Suppressor macrophage (primary cell): Measurements from ENCODE around the gene ABLIM3.

Experiments
- DNase-seq, 4 experiments: peaks; one replicate each; pipeline ENCODE4 v3.0.0-alpha.2; 2020 to 2022

The ABLIM3 gene

GRCh38 chr5:149188383-149188782 lies 47.1 kb downstream of the ABLIM3 start:
- no peak for DNase-seq

- DNase-seq: no peak
Measured at GRCh38 chr5:149195337-149195887, 54.1 kb downstream of the ABLIM3 start.

GRCh38 chr5:149195962-149196361 lies 54.7 kb downstream of the ABLIM3 start:
- no peak for DNase-seq

DNA sequence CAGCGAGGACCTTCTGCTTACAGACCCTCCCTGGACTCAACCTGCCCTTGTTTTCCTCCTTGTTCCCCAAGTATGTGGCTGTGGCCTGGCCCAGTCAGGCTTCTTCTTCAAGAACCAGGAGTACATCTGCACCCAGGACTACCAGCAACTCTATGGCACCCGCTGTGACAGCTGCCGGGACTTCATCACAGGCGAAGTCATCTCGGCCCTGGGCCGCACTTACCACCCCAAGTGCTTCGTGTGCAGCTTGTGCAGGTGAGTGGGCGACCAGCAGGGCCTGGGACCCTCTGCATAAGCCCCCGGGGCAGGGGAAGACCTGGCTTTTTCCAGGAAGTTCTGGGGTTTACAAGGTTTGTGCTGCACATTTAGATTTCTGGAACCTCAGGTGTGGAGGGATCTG lies 56.9 kb downstream of the ABLIM3 start:
- DNase-seq: no peak

- no peak for DNase-seq
Measured at GRCh38 chr5:149200355-149200754, 59.1 kb downstream of the ABLIM3 start.

GRCh38 chr5:149201121-149201637 lies 59.9 kb downstream of the ABLIM3 start:
- no peak for DNase-seq

DNA sequence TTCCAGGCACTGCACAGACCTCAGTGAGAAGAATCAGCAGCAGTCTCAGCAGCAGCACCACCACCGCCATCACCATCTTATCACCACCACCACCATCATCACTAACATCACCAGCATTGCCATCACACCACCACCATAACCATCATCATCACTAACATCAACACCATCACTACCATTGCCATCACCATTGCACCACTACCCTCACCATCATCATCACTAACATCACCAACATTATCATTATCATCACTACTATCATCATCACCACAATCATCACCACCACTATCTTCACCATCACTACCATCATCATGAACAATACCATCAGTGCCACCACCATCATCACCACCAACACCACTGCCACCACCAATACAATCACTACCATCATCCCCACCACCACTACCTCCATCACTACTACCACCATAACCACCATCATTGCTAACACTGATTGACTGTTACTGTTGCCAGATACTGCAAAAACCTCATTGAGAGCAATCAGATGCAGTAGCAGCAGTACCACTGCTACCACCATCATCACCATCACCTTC lies 61.7 kb downstream of the ABLIM3 start:
- no peak for DNase-seq

DNA sequence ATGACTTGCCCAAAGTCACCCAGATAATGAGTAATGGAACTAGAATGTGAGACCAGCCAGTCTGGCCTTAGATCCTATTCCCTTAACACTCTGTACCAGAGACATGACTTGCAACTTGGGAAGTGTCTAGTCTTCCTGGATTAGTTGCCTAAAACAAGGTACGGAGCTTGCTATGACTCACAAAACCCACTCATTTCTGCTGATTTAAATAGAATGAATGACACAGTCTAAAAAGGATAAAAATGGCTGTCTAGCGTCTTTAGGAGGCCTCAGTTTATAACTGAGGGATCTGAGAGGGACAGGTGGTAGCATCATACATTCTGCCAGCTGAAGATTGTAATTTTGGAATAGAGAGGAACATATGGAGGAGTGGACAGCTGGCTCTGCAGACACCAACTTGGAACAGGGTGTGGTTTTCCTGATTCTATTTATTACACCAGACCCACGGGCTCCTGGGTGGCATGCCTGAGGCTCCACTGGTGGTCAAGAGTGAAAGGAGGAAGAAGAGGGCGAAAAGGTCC lies 62.7 kb downstream of the ABLIM3 start:
- DNase-seq: no peak

GRCh38 chr5:149205625-149206523 lies 64.6 kb downstream of the ABLIM3 start:
- DNase-seq: no peak

GRCh38 chr5:149206524-149207141 lies 65.3 kb downstream of the ABLIM3 start:
- no peak for DNase-seq

DNA sequence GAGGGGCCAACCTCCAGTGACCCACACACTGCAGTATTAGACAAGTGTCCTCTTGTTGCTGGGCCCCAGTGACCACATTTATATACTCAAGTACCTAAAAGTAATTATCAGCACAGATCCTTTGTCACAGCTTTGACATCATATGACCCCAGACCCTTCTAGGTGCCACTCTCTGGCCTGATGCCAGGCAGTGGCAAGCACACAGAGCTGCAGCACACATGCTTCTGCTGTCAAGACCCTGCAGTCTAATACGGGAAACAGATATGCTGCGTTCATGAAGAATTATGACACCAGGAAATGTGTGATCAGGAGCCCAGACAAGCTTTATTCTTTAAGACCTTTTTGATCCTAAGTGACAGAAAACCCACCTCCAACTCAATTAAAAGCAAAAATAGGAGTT lies 66.5 kb downstream of the ABLIM3 start:
- no peak for DNase-seq

DNA sequence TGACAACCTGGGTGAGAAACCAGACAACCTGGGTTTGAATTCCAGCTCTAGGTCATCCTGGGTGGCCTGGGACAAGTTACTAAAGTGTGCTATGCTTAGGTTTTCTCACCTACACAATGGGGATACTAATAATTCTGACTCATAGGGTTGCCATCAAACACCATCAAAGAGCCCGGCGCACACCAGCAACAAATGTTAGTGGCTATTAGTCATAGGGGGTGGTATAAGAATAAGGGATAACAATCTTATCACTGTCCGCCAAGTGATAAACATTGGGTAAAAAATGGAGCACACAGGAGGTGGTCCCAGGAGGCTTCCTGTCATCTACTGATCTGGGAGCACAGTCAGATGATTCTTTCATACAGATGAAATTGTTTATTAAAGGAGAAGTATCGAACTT lies 68.9 kb downstream of the ABLIM3 start:
- DNase-seq: no peak

DNA sequence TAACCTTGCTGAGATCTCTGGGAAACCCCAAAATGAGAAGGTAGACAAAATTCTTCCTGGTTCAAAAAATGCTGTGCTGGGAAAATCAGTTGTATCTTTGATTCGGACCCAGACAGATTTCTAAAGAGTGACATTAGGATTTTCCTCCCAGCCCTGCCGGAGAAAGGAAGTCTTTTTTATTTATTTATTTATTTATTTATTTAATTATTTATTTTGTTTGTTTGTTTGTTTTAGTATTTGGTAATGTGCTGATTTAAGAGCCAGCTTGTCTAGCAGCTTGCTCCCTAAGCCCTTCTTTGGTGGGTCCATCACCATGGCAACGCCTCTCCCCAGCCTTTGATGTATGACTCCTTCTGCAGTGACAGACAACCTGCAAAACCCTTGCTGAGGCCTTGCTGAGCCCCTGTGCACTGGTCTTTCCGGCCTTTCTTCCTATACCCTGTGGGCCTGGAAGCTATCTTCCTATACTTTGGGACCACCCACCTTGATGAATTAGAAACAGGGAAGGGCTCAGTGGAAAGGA lies 69.7 kb downstream of the ABLIM3 start:
- DNase-seq: no peak

DNA sequence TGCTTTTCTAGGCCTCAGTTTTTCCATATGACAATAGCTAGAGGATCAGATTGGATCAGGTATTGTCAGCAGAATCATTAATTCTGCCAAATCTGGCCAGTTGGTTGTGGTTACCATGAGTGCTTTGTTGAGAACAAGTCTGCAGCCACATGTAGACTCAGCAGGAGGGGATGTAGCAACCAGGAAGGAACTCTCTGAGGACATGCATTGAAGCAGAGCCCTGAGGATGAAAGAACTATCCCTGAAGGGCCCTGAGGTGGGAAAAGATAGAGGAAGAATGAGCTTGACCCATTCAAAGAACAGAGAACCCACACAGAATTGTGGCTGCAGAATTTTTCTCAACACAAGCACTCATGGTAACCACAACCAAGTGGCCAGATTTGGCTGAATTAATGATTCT lies 70.3 kb downstream of the ABLIM3 start:
- DNase-seq: peak in 1 of 4 experiments; percentile 14

- DNase-seq: no peak
Measured at GRCh38 chr5:149212198-149212951, 71.1 kb downstream of the ABLIM3 start.

DNA sequence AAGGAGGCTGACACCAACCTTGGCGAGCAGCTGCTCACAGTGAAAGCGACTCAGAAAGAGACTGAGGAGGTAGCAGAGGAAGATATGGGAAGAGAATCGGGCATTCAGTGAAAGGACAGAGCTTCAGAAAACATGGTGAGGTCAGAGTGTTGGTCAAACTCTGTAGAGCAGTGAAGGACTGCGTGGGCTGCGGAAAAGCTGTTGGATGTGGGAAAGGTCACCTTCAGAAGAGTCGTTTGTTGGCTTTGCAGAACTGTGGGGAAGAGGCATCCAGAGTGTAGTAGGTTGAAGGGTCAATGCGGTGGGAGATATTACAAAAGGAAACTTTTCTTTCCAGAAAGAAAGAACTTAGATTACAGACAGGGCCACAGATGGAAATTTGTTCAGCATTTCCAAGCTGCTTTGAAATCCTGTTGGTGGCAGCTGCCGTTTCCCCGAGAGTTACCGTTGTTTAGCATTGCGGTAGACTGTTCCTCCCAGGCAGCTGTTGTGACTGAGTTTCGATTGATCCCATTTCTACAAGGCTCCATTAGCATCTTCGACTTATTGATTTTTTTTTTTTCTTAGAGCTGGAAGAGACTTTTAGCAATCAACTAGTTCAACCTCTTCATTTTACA lies 72.1 kb downstream of the ABLIM3 start:
- DNase-seq: no peak

- peak; percentile 55 to 70 (median 64) for DNase-seq
Measured at GRCh38 chr5:149215478-149216090, 74.3 kb downstream of the ABLIM3 start.

DNA sequence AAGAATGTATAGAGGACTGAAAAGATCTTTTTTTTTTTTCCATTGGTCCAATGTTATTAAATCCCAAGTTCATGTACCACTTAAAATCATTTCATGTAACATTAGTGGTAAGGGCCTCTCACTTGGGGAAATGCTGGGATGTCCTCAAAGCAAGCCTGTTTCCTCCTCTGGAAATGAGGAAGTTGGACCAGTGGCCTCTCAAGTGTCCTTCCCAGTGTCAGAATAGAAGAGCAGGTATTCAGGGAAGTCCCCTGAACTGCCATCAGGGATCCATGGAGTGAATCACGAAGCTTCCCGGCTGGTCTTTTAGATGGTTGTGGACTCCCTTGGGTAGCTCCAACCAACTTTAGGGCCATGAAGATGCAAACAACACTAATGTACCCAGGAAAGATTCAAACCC lies 75.2 kb downstream of the ABLIM3 start:
- peak; percentile 35 to 68 (median 56) for DNase-seq

DNA sequence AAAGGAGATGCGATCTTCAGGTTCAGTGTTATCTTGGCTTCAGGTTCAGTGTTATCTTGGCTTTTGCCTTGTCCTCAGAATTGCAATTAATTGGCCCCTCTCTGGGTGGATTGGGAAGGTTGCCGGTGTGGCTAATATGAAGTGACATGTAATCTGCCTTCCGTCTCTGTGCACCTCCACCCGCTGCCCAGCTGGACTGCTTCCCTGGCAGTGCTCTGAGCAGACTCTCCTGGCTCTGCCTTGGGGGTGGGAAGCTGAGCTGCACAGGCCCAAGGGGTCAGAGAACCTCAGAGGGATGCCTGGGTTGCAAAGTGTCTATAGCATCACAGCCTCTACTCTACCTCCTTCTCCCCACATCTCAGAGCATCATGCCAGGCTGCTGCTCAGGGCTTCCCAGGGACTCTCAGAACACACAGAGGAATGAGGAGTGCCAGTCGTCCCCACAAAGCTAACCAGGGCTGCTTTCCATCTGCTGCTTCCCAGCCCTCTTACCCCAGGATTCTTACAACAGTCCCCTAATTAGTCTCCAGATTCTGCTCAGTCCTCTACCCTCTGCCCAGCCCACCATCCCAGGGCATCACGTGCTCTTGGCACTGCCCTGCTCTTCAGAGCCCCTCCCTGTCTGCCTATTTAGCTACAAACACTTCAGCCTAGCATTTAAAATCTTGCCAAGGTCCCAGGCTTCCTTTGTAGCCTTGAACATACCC lies 76.0 kb downstream of the ABLIM3 start:
- no peak for DNase-seq

DNA sequence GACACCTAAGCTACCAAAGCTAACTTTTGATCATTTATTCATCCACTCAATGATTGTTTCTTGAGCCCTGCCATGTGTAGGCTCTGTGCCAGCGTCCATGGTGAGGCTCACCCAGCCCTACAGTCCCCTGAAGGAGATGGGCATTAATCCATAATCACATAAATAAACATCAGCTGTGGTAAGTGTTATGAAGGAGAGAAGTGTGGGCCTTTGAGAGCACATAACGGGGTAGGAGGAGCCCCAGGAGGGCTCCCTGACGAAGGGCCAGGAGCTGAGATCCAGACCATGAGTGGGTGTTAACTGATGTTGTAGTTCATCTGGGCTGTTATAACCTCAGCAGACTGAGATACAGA lies 76.5 kb downstream of the ABLIM3 start:
- DNase-seq: no peak

DNA sequence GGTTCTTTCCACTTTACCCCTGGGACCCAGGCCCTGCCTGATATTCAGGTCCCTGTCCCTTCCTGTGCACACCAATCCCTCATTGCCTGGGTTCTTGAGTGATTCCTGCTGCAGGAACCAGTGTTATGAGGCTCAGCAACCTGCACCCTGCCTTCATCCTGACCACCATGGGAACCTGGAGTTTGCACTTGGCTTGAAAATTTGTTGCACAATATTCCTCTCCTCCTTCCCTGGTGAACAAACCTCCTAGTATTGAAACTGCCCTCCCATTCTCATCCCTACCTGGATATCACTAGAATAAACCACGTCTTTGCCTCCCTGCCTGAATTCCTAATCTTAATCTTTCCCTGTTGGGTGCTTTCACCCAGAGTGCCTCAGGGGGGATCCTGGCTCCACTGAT lies 78.3 kb downstream of the ABLIM3 start:
- DNase-seq: no peak
